Astrocyte (in vitro differentiated cells and primary cell): ENCODE results near the gene LSM14B. TPM values are rescaled to one million over a fixed set of nuclear protein-coding genes. Genes with fewer than 3 reads are reported as not detected.

Experiments used
- DNase-seq: peaks from one replicate; pipeline ENCODE4 v3.0.0-alpha.2; 2010; ENCODE audit warnings: low read depth
- FAIRE-seq: peaks from 2 replicates; lab custom pipeline; 2011; peaks lifted over from hg19 to GRCh38; lab: Jason Lieb, UNC
- H2AFZ ChIP-seq: 2 replicates; pipeline ENCODE4 v1.6.0; 2012; ENCODE audit warnings: low read depth, low read length, inconsistent platforms
- H3K27ac ChIP-seq: 2 replicates; pipeline ENCODE4 v1.5.1; 2011; ENCODE audit warnings: low read depth, low read length, inconsistent platforms
- H3K27me3 ChIP-seq: 2 replicates; pipeline ENCODE4 v1.6.0; 2011; ENCODE audit warnings: low read length, inconsistent platforms; ENCODE audit not compliant: insufficient read depth
- H3K36me3 ChIP-seq: 2 replicates; pipeline ENCODE4 v1.5.1; 2011; ENCODE audit warnings: low read length, inconsistent platforms; ENCODE audit not compliant: insufficient read depth
- H3K4me1 ChIP-seq: 2 replicates; pipeline ENCODE4 v1.5.1; 2011; ENCODE audit warnings: low read length, inconsistent platforms; ENCODE audit not compliant: insufficient read depth
- H3K4me2 ChIP-seq: 2 replicates; pipeline ENCODE4 v1.6.0; 2012; ENCODE audit warnings: low read length, inconsistent platforms
- H3K4me3 ChIP-seq: 2 replicates; pipeline ENCODE4 v1.5.1; 2011; ENCODE audit warnings: low read depth, mild to moderate bottlenecking, low read length, inconsistent platforms; ENCODE audit not compliant: insufficient read depth
- H3K79me2 ChIP-seq: 2 replicates; pipeline ENCODE4 v1.6.0; 2012; ENCODE audit warnings: mild to moderate bottlenecking, low read length, inconsistent platforms; ENCODE audit not compliant: insufficient read depth
- H3K9ac ChIP-seq: 2 replicates; pipeline ENCODE4 v1.6.0; 2012; ENCODE audit warnings: mild to moderate bottlenecking, low read length, inconsistent platforms
- H3K9me3 ChIP-seq: 2 replicates; pipeline ENCODE4 v1.5.1; 2012; ENCODE audit warnings: low read depth, mild to moderate bottlenecking, low read length, inconsistent platforms; ENCODE audit not compliant: insufficient read depth
- H4K20me1 ChIP-seq: 2 replicates; pipeline ENCODE4 v1.6.0; 2012; ENCODE audit warnings: low read length, inconsistent platforms; ENCODE audit not compliant: insufficient read depth
- H3K27ac Mint-ChIP-seq: one replicate; pipeline ENCODE4 v1.8.0; 2021; ENCODE audit warnings: mild to moderate bottlenecking, mixed read lengths; ENCODE audit not compliant: unreplicated experiment
- H3K27me3 Mint-ChIP-seq: one replicate; pipeline ENCODE4 v1.8.0; 2021; ENCODE audit warnings: low read depth, mixed read lengths; ENCODE audit not compliant: unreplicated experiment
- H3K36me3 Mint-ChIP-seq: one replicate; pipeline ENCODE4 v1.8.0; 2021; ENCODE audit warnings: low read depth, mixed read lengths; ENCODE audit not compliant: unreplicated experiment
- H3K4me1 Mint-ChIP-seq: one replicate; pipeline ENCODE4 v1.8.0; 2021; ENCODE audit warnings: low read depth, mixed read lengths; ENCODE audit not compliant: unreplicated experiment
- H3K4me3 Mint-ChIP-seq: one replicate; pipeline ENCODE4 v1.8.0; 2021; ENCODE audit warnings: mild to moderate bottlenecking, moderate library complexity, mixed read lengths; ENCODE audit not compliant: unreplicated experiment
- H3K9me3 Mint-ChIP-seq: one replicate; pipeline ENCODE4 v1.8.0; 2021; ENCODE audit warnings: mild to moderate bottlenecking, mixed read lengths; ENCODE audit not compliant: unreplicated experiment
- EZH2 ChIP-seq: IDR thresholded peaks from 2 replicates; pipeline ENCODE4 v1.6.1; 2012; ENCODE audit warnings: mild to moderate bottlenecking, low read length, inconsistent platforms; ENCODE audit not compliant: insufficient read depth
- total RNA-seq: library from RNA; stranded (reverse); gene quantifications from 2 replicates; pipeline ENCODE4 v1.2.1, GENCODE V29; 2021
- TF ChIP-seq, protein P1 (sequence below): IDR thresholded peaks from 2 replicates; pipeline ENCODE4 v1.5.1; 2011; ENCODE audit warnings: low read depth, mild to moderate bottlenecking, inconsistent platforms, low read length, moderate library complexity; ENCODE audit not compliant: insufficient read depth

The LSM14B gene
- total RNA-seq, 1 donor from 2014 or later: 27.1 TPM

DNA sequence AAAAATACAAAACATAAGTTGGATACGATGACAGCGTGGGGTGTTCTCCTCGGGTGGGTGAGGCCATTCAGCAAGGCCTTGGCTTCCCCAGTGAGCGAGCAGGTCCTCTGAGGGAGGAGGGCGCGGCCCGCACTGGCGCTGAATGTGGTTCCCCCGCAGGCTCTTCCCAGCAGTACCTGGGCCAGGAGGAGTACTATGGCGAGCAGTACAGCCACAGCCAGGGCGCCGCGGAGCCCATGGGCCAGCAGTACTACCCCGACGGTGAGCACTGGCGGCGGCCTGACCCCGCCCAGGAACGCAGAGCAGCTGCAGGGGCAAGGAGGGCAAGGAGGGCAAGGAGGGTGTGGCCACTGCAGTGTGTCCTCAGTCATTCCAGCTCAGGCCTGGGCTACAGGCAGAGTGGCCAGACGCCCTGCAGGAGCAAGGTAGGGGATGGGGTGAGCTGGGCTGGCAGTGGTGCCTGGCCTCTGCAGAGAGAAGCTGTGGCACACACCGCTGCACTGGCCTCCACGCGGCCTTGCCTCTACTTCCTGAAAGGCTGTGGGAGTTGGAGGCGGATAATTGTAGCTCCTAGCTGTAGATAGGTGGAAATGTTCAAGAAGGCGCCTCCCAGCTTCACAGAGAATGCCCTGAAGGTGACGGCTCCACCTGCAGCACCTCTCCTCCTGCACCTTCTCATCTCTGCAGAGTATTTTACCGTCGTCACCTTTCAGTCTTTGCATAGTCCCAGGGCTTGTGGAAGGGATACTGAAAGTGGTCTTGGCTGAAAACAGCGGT is 41.9 kb downstream of the LSM14B start:
- Mint-ChIP-seq H3K27me3 (no peaks in the 10 kb centered on the region), H3K9me3 (no peaks in the 10 kb centered on the region), H3K4me3 (no peak overlapping the region), H3K36me3 (peaks cover 17% of the 10 kb centered on the region), H3K27ac (no peak overlapping the region), H3K4me1 (peaks cover 17% of the 10 kb centered on the region)
- Histone ChIP-seq H3K4me3 (no peak overlapping the region), H3K9me3 (no peaks in the 10 kb centered on the region), H3K4me1 (peaks cover 26% of the 10 kb centered on the region), H3K27ac (no peak overlapping the region), H3K9ac (no peak overlapping the region), H4K20me1 (peaks cover 17% of the 10 kb centered on the region), H2AFZ (no peak overlapping the region), H3K4me2 (no peak overlapping the region), H3K27me3 (no peaks in the 10 kb centered on the region), H3K36me3 (peaks cover 13% of the 10 kb centered on the region), H3K79me2 (peaks cover 16% of the 10 kb centered on the region)
- DNase-seq (no peak), FAIRE-seq (no peak)
- TF ChIP-seq EZH2: no peak
- TF ChIP-seq, protein P1, sequence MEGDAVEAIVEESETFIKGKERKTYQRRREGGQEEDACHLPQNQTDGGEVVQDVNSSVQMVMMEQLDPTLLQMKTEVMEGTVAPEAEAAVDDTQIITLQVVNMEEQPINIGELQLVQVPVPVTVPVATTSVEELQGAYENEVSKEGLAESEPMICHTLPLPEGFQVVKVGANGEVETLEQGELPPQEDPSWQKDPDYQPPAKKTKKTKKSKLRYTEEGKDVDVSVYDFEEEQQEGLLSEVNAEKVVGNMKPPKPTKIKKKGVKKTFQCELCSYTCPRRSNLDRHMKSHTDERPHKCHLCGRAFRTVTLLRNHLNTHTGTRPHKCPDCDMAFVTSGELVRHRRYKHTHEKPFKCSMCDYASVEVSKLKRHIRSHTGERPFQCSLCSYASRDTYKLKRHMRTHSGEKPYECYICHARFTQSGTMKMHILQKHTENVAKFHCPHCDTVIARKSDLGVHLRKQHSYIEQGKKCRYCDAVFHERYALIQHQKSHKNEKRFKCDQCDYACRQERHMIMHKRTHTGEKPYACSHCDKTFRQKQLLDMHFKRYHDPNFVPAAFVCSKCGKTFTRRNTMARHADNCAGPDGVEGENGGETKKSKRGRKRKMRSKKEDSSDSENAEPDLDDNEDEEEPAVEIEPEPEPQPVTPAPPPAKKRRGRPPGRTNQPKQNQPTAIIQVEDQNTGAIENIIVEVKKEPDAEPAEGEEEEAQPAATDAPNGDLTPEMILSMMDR: no peak

DNA sequence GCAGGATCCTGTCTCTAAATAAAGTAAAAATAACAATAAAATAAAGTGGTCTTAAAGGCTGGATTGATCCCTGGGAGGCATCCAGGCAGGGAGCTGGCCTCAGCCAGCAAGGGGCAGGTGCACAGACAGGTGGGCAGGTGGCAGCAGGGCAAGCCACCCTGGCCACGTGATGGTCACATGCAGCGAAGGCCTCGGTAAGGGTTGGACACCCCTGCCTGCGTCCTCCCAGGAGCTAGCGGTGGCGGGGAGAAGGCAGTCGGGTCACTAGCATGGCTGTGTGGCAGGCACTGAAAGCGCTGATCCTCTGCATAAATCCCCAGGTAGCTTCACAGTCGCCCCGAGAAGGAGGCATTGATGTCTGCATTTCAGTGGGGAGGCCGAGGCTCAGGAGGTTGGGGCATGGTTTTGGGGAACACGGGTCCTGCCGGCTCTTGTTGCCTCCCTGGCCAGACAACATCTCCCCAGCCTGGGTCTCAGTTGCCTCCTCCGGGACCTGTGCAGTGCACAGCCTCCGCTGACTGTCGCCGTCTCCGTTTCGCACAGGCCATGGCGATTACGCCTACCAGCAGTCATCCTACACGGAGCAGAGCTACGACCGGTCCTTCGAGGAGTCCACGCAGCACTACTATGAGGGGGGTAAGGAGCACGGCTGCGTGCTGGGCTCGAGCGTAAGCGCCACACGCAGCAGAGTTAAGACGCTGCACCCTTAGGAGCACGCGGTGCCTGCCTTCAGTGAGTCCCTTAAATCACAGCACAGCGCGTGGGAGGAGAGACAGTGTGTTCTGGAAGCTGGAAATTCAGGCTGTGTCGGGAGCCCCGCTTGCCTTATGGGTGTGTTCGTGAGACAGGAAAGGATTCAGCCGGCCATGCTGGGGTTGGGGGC is 42.8 kb downstream of the LSM14B start:
- Histone ChIP-seq H3K4me2 (no peak overlapping the region), H3K4me1 (peaks cover 18% of the 10 kb centered on the region), H3K9me3 (no peaks in the 10 kb centered on the region), H3K79me2 (peaks cover 9% of the 10 kb centered on the region), H3K36me3 (peaks cover 16% of the 10 kb centered on the region), H3K9ac (no peak overlapping the region), H3K27me3 (no peaks in the 10 kb centered on the region), H2AFZ (no peak overlapping the region), H3K27ac (no peak overlapping the region), H3K4me3 (no peak overlapping the region), H4K20me1 (peaks cover 9% of the 10 kb centered on the region)
- DNase-seq (no peak), FAIRE-seq (no peak)
- Mint-ChIP-seq H3K4me1 (peaks cover 13% of the 10 kb centered on the region), H3K27ac (no peak overlapping the region), H3K9me3 (no peaks in the 10 kb centered on the region), H3K27me3 (no peaks in the 10 kb centered on the region), H3K36me3 (peaks cover 15% of the 10 kb centered on the region), H3K4me3 (no peak overlapping the region)
- TF ChIP-seq, protein P1: no peak
